PFSK-1 (cell line): ENCODE results near the gene TUBB4A.

Source experiments
- POLR2AphosphoS5 ChIP-seq: IDR thresholded peaks from 2 replicates; pipeline ENCODE4 v1.6.1; 2012; ENCODE audit warnings: low read depth, mild to moderate bottlenecking, control low read depth, low read length, moderate library complexity
- TF ChIP-seq, protein P1 (sequence below), 2 experiments: IDR thresholded peaks; 2 replicates each; pipeline versions ENCODE4 v1.6.1 to v1.8.0; 2011 to 2012; ENCODE audit warnings: low read depth in 2 of 2, low read length in 2 of 2, control low read depth in 1 of 2, inconsistent platforms in 1 of 2, mild to moderate bottlenecking in 1 of 2, moderate library complexity in 1 of 2; ENCODE audit not compliant: insufficient read depth in 1 of 2

DNA sequence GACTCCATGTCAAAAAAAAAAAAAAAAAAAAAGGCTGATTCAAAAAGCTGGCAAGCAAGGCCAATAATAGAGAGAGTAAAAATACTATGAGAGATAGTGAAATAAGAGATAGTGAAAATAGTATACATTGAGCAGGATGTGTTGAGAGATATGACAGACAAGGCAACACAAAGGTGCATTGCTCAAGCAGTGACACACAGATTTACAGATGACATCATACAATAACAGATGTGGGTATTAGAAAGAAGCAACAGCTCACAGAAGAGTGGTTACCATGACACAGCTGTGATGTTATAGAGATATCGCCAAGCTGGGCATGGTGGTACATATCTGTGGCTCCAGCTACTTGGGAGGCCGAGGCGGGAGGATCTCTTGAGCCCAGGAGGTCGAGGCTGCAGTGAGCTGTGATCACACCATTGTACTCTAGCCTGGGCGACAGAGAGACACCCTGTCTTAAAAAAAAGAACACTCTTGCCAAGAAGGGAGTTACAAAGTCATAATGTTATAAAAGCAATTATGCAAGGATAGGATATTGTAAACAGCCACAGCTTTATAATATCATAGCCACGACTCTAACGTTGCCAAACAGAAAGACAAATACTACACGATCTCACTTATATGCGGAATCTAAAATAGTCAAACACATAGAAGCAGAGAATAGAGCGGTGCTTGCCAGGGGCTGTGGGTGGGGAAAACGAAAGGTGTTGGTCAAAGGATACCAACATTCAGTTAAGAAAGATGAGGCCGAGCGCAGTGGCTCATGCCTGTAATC is 39.0 kb upstream of the TUBB4A start:
- TF ChIP-seq, protein P1, sequence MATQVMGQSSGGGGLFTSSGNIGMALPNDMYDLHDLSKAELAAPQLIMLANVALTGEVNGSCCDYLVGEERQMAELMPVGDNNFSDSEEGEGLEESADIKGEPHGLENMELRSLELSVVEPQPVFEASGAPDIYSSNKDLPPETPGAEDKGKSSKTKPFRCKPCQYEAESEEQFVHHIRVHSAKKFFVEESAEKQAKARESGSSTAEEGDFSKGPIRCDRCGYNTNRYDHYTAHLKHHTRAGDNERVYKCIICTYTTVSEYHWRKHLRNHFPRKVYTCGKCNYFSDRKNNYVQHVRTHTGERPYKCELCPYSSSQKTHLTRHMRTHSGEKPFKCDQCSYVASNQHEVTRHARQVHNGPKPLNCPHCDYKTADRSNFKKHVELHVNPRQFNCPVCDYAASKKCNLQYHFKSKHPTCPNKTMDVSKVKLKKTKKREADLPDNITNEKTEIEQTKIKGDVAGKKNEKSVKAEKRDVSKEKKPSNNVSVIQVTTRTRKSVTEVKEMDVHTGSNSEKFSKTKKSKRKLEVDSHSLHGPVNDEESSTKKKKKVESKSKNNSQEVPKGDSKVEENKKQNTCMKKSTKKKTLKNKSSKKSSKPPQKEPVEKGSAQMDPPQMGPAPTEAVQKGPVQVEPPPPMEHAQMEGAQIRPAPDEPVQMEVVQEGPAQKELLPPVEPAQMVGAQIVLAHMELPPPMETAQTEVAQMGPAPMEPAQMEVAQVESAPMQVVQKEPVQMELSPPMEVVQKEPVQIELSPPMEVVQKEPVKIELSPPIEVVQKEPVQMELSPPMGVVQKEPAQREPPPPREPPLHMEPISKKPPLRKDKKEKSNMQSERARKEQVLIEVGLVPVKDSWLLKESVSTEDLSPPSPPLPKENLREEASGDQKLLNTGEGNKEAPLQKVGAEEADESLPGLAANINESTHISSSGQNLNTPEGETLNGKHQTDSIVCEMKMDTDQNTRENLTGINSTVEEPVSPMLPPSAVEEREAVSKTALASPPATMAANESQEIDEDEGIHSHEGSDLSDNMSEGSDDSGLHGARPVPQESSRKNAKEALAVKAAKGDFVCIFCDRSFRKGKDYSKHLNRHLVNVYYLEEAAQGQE (IDR thresholded peaks at IDR 0.05; ENCODE audit: insufficient read depth in 1 of 2, low read depth in 2 of 2, low read length in 2 of 2) = no peak
- no peak for TF ChIP-seq POLR2AphosphoS5
